SK-MEL-5 (cell line): ENCODE measurements around the gene KLC1. TPM values are rescaled to one million over a fixed set of nuclear protein-coding genes. Genes with fewer than 3 reads are reported as not detected.

Source experiments
- DNase-seq: peaks from one replicate; pipeline ENCODE4 v3.0.0-alpha.2; 2016; ENCODE audit warnings: low read depth, low spot score
- in situ Hi-C: cut with HindIII; loops from 2 replicates; pipeline ENCODE4 v1.10.0; 2016; ENCODE audit warnings: low sequenced_read_pairs, high pct_unique_total_duplicates, low pct_unique_long_range_greater_than_20kb
- total RNA-seq: library from RNA; depleted of rRNA; stranded (reverse); fragments of >200 nt; shearing (Covaris generic); gene quantifications from 2 replicates; pipeline ENCODE4 v1.2.3, GENCODE V29; 2014

Gene KLC1
- total RNA-seq, 1 experiment from 2014 or later: 128 TPM

- no peak for DNase-seq
- in situ Hi-C loops: no loop called here
Observed at GRCh38 chr14:103734081-103734888, 105.3 kb downstream of the KLC1 start.

GRCh38 chr14:103735022-103735421 is 106.0 kb downstream of the KLC1 start:
- in situ Hi-C loops: no loop called here
- DNase-seq: no peak

DNA sequence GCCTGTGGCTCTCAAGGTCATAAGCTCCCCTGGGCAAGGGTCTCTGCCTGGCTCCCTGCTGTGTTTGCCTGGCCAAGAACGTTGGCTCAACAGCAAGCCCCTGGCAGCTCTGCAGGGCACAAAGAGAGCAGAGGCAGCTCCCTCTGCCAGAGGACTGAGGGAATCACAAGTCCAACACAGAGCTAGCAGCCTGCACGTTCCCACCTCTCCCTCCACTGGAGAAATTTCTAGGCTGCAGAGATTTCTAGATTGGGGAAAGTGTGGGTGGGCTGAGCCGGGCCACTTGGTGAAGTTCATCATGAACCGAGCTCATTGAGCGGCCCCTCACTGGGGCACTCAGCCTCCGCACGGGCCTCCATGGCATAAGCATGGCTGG is 106.4 kb downstream of the KLC1 start:
- DNase-seq: no peak
- in situ Hi-C loops: no loop called here

DNA sequence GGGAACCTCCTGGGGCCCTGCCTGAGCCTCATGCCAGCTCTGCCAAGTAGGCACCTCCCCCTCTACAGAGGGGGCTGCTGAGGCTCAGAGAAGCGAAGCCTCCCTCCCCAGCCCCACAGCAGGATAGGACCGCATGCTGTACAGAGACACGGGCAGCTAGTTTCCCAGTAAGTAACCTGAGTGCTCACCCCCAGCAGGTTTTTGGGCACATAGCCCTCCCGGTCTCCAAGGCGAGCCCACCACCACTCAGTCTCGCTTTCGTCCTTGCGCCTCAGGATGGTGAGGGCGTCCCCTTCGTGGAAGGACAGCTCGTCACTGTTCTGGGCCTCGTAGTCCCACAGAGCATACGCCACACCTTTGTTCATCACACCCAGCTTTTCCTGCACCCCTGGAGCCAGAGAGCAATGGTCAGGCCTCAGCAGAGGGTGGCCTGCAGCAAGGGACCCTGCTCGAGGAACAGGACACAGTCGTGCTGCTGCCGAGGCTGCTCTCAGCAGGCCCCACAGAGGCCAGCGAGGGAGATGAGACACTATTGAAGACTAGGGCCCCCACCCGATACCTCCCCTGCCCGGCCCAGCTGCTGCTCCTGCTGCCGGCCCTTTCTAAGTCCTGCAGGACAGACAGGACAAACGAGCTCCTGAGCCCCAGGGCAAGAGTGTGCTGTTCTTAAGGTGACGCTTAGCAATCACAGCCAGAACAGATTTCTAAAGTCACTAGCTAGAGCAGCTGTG is 107.0 kb downstream of the KLC1 start:
- no peak for DNase-seq
- in situ Hi-C loops: no loop called here

- DNase-seq: no peak
- in situ Hi-C loops: no loop called here
Observed at GRCh38 chr14:103736546-103737431, 107.8 kb downstream of the KLC1 start.

DNA sequence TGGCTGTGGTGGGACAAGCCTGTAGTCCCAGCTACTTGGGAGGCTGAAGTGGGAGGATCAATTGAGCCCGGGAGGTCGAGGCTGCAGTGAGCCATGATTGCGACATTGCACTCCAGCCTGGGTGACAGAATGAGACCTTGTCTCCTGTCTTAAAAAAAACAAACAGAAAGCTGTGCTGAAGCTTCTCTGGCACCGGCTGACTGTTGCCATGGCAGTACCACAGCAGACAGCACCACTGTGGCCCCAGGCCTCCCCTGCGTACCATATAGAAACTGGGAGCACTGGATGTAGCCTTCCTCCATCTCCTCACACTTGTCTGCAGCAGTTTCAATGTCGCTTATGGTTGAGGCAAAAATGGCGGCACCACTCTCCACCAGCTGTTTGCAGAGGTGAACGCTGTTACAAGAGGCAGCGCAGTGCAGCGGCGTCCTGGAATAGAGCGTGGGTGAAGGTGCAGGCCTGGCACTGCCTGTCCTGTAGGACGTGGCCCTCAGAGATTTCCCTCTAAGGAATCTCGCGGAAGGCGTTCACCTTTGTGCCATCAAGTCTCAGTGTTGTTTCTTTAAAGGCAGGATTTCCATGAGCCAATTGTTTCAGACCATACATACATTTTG is 108.5 kb downstream of the KLC1 start:
- no peak for DNase-seq
- in situ Hi-C loops: no loop called here

DNA sequence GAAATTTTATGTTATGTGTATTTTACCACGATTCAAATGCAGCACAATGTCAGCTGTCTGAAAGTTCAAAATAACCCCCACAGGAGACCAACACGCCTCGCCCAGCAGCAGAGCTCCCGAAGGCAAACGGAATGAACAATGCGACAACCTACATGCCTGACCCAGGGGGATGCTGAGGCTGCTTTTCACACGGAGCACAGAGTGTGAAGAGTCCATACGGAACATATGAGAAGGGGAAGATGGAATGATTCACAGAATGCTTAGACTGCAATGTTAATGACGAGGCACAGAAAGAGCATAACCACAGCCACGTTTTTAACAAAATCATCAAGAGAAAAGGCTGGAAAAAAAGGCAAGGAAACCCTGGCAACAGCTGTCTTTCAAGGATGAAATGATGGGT is 109.2 kb downstream of the KLC1 start:
- in situ Hi-C loops: no loop called here

DNA sequence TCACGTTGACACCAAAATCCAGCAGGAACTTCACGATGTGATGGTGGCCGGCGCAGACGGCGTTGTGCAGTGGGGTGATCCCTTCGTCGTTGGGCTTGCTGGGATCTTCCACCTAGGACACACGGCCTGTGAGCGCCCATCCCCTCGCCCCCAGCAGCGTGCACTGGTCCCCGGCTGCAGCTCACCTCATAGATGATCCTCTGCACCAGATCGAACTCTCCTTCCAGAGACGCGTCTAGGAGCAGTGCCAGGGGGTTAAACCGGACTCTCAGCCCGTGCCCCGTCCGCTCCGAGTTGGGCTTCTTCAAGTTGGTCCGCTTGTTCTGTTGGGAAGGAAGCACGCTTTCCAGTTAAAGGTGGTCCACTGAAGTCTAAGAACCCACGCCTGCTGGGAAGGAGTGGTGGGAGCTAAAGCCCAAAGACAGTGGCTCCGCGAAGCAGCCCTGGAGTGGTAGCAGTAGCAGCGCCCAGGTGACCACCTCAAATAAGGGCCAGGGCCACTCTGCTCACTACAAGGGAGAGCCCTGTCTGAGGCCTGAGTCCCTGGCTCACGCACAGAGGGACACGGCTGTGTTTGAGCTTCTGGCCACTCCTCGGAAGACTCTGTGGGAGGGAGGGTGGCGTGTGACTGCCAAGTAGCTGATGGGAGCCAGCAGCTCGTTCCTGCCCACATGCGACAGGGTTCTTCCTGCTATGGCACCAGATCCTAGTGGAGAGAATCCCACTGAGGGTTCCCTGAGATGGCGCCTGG is 109.9 kb downstream of the KLC1 start:
- in situ Hi-C loops: no loop called here
- no peak for DNase-seq

More for the DNA sequence above, 109.2 kb downstream of the KLC1 start:
- DNase-seq: no peak

DNA sequence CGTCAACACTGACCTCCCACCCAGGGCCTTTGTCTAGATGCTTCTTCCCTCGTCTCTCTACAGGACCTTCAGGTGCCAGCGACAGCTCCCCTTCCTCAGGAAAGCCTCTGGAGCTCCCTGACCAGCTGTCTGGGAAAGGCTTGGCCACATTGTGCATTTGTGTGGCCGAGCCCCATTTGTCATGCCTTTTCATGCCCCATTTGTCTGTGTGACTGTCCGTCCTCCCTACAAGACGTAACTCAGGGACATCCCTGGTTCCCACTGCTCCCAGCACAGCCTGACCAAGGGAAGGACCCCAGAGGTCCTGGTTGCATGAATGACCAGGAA is 110.4 kb downstream of the KLC1 start:
- DNase-seq: no peak
- in situ Hi-C loops: no loop called here

GRCh38 chr14:103739793-103740501 is 110.9 kb downstream of the KLC1 start:
- in situ Hi-C loops: no loop called here
- DNase-seq: no peak

- DNase-seq: no peak
- in situ Hi-C loops: no loop called here
Observed at GRCh38 chr14:103740991-103741689, 112.1 kb downstream of the KLC1 start.

- in situ Hi-C loops: no loop called here
Observed at GRCh38 chr14:103741876-103742275, 112.9 kb downstream of the KLC1 start.

GRCh38 chr14:103742499-103743255 is 113.7 kb downstream of the KLC1 start:
- no peak for DNase-seq
- in situ Hi-C loops: no loop called here

More at GRCh38 chr14:103741876-103742275, 112.9 kb downstream of the KLC1 start:
- no peak for DNase-seq

DNA sequence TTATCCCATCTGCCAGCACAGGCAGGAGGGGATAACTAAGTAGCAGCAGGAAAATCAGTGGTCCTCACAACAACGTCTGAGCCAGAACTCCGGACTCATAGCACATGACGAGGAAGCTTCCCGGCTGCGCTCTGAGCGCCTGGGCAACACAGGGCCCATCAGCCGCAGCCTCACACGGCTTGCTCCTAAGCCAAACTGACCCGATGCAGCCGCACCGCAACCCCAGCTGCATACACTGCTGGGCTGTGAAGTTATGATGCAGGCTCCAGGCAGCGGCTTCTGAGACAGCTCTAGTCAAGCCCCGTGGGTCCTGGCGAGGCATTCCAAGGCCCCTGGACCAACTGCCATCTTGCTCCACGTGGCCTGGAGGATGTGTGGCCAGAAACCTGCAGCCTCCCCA is 114.7 kb downstream of the KLC1 start:
- in situ Hi-C loops: no loop called here
- no peak for DNase-seq

- no peak for DNase-seq
- in situ Hi-C loops: no loop called here
Observed at GRCh38 chr14:103744621-103745395, 115.8 kb downstream of the KLC1 start.
